GM19099 (cell line): ENCODE data around the gene LRRC32.

ENCODE experiments used
- POLR2A ChIP-seq: IDR thresholded peaks from 3 replicates; pipeline ENCODE4 v1.6.1; 2011; ENCODE audit warnings: low read depth; ENCODE audit not compliant: insufficient read length; ENCODE audit errors: extremely low read depth

LRRC32 gene

GRCh38 chr11:76613901-76614300 lies 56.6 kb downstream of the LRRC32 start:
- no peak for TF ChIP-seq POLR2A

GRCh38 chr11:76612226-76612625 lies 58.3 kb downstream of the LRRC32 start:
- TF ChIP-seq POLR2A, result no peak

- no peak for TF ChIP-seq POLR2A
Measured at GRCh38 chr11:76610871-76611475, 59.6 kb downstream of the LRRC32 start.

GRCh38 chr11:76610371-76610770 lies 60.2 kb downstream of the LRRC32 start:
- TF ChIP-seq POLR2A, result no peak

- no peak for TF ChIP-seq POLR2A
Measured at GRCh38 chr11:76609736-76610370, 60.7 kb downstream of the LRRC32 start.
